ENCODE results near the gene PBX3. TPM values are rescaled to one million over a fixed set of nuclear protein-coding genes. Genes with fewer than 3 reads are reported as not detected.

PBX3 gene
- 11.0 and 20.3 TPM in 2 replicates for total RNA-seq

- H3K4me3 ChIP-seq (ENCODE audit: low read depth, low read length): peak within 1 kb of the TSS; percentile 87
- TF ChIP-seq CTCF (conservative IDR thresholded peaks at IDR 0.05; ENCODE audit: low read depth, low read length): no peak
- no peak for DNase-seq (ENCODE audit: low read depth)
Measured at GRCh38 chr9:125747053-125747764, at the start of gene PBX3. Gene PBX3, plus strand, starts transcription at chr9:125747373.

- no peak overlapping the region for H3K4me3 ChIP-seq (ENCODE audit: low read depth, low read length)
- no peak for TF ChIP-seq CTCF (conservative IDR thresholded peaks at IDR 0.05; ENCODE audit: low read depth, low read length)
- DNase-seq (ENCODE audit: low read depth): no peak
Measured at GRCh38 chr9:125699870-125700269, 47.3 kb upstream of the PBX3 start.

DNA sequence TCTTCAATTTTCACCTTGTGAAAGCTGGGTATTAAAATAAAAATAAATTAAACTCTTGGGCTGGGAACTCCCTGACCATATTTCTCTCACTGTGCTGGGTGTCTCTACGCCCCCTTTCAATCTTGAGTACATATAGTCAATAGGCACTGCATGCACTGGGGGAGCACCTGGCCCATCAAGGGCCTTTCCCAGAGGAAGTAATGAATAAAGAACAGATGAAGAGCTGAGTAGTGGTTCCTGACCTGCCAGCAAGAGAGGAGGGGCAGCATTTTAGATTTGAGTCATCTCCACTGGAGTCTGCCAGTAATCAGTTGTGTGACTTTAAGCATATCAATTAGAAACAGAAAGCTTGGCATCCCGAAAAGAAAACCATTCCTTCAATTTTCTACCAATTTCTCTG is 46.4 kb upstream of the PBX3 start:
- TF ChIP-seq CTCF (conservative IDR thresholded peaks at IDR 0.05; ENCODE audit: low read depth, low read length): no peak
- DNase-seq (ENCODE audit: low read depth): peak; percentile 25
- H3K4me3 ChIP-seq (ENCODE audit: low read depth, low read length): peak overlapping the region; percentile 16

DNA sequence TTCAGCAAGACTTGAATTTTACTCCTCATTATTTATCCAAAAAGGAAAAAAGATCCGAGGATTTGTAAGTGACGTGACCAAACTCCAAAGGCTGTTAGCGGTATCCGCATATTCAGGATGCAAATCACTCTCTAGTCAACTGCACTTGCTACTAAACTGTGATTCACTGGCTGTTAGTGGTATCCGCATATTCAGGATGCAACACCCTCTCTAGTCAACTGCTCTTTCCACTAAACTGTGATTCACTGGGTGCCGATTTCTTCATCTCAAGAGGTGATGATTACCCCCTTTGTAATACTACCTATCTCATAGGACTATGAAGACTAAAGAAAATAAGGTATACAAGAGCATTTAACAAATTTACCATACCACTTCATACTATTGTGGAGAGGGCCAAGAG is 45.8 kb upstream of the PBX3 start:
- no peak for TF ChIP-seq CTCF (conservative IDR thresholded peaks at IDR 0.05; ENCODE audit: low read depth, low read length)
- peak overlapping the region; percentile 16 for H3K4me3 ChIP-seq (ENCODE audit: low read depth, low read length)
- DNase-seq (ENCODE audit: low read depth): peak; percentile 82

DNA sequence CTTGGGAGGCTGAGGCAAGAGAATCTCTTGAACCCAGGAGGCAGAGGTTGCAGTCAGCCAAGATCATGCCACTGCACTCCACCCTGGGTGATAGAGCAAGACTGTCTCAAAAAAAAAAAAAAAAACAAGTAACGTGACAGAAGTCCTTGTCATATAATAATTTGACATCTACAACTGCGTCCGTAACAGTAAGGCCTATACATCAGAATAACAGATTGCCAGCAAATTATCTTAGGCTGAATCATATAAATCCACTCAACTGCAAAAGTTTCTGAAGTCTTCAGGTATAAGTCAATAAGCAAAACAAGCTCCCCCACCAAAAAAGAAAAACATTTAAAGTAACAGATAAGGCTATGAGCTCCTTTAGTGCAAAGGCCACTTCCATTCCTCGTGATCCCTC is 43.5 kb upstream of the PBX3 start:
- DNase-seq (ENCODE audit: low read depth): no peak
- no peak overlapping the region for H3K4me3 ChIP-seq (ENCODE audit: low read depth, low read length)
- no peak for TF ChIP-seq CTCF (conservative IDR thresholded peaks at IDR 0.05; ENCODE audit: low read depth, low read length)

- H3K4me3 ChIP-seq (ENCODE audit: low read depth, low read length): peak overlapping the region; percentile 93
- no peak for TF ChIP-seq CTCF (conservative IDR thresholded peaks at IDR 0.05; ENCODE audit: low read depth, low read length)
- no peak for DNase-seq (ENCODE audit: low read depth)
Measured at GRCh38 chr9:125705893-125706292, 41.3 kb upstream of the PBX3 start.

Measured in epithelial cell of proximal tubule (primary cell).